Upper lobe of left lung (tissue), 4 donors: ENCODE measurements around the gene ITGA11.

ENCODE experiments used
- CTCF ChIP-seq, 6 experiments: fragments of 450-650 bp in 4 of 6; fragments of 200-600 bp in 2 of 6; sonication (generic) in 2 of 6; IDR thresholded peaks; one replicate each; pipeline ENCODE4 v1.5.1; 2016 to 2019; ENCODE audit warnings: antibody characterized with exemption in 6 of 6
- POLR2A ChIP-seq, 4 donors: fragments of 450-650 bp; IDR thresholded peaks; one replicate each; pipeline ENCODE4 v1.5.1; 2016 to 2017; ENCODE audit warnings: antibody characterized with exemption in 4 of 4, mild to moderate bottlenecking in 2 of 4
- POLR2AphosphoS5 ChIP-seq, 2 donors: sonication (generic); formaldehyde crosslinking; IDR thresholded peaks; one replicate each; pipeline ENCODE4 v1.5.1; 2017; ENCODE audit warnings: antibody characterized with exemption in 2 of 2

DNA sequence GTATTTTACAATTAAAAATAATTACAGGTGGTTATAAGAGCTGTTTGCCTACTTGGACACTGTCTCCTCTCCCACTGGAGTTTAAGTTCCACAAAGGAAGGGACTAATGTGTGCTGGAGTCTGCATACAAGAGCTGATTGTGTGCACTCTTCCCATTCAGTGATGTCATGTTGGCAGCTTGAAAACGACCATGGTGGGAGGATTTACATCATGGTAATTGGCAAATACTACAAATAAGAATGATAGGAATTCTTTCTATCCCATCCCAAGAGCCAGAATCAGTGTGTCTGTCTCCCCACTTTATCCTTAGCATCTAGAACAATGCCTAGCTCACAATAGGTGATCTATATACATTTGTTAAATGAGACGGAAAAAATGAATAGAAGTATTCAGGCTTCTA, 14.1 kb downstream of the ITGA11 start:
- no peak for TF ChIP-seq POLR2AphosphoS5 (IDR thresholded peaks at IDR 0.05)
- no peak for TF ChIP-seq POLR2A (IDR thresholded peaks at IDR 0.05)
- TF ChIP-seq CTCF (IDR thresholded peaks at IDR 0.05), result no peak
